Left renal cortex interstitium (tissue), 4 donors: ENCODE data around the gene SEMG1. TPM values are rescaled to one million over a fixed set of nuclear protein-coding genes. Genes with fewer than 3 reads are reported as not detected.

ENCODE experiments used
- DNase-seq, 4 donors: peaks; one replicate each; pipeline ENCODE4 v3.0.0-alpha.2; 2013; ENCODE audit warnings: low read depth in 4 of 4, low spot score in 2 of 4, missing footprints in 1 of 4
- polyA plus RNA-seq, 4 donors: library from polyadenylated mRNA; unstranded; fragments of 120-200 nt; gene quantifications; one replicate each; pipeline ENCODE4 v1.2.1, GENCODE V29; 2013; ENCODE audit not compliant: insufficient read length in 4 of 4

Gene SEMG1, protein sequence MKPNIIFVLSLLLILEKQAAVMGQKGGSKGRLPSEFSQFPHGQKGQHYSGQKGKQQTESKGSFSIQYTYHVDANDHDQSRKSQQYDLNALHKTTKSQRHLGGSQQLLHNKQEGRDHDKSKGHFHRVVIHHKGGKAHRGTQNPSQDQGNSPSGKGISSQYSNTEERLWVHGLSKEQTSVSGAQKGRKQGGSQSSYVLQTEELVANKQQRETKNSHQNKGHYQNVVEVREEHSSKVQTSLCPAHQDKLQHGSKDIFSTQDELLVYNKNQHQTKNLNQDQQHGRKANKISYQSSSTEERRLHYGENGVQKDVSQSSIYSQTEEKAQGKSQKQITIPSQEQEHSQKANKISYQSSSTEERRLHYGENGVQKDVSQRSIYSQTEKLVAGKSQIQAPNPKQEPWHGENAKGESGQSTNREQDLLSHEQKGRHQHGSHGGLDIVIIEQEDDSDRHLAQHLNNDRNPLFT
- not detected for polyA plus RNA-seq

DNA sequence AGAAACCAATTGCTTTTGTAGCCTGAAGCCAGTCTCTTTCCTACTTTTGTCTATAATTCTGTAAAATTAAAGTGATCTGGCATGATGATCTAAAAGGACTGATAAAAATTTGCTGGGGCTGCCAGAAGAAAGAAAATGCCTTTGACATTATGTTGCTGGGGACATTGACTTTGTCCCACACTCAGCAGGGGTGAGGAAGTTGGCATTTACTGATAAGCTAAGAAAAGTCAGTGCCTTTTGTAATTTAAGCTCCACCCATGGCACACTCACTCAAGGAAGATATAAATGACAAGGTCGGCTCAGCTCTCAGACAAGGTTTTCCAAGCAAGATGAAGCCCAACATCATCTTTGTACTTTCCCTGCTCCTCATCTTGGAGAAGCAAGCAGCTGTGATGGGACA, at the start of gene SEMG1:
TSS of gene SEMG1 (plus strand) at position 309 of the 400 bp plus-strand sequence. CDS start at position 330, 21 bp downstream.
- DNase-seq: no peak

DNA sequence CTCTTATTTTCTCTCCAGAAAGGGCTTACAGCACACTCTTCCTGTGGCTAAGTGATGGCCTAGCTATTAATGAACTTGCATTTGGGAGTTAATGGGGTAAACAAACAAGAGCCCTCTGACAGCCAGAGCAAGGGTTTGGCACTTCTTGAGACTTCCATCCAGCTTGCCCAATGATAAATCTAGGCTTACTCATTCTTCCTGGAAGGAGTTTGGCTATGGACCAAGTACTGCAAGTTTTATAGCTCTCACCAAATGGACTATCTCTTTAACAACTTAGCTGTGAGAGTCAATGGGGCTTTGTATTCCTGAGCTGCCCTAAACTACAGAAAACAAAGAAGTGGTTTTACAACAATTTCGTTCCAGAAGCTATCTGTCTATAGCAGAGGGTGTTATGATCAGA, 48.9 kb upstream of the SEMG1 start:
- DNase-seq: no peak

DNA sequence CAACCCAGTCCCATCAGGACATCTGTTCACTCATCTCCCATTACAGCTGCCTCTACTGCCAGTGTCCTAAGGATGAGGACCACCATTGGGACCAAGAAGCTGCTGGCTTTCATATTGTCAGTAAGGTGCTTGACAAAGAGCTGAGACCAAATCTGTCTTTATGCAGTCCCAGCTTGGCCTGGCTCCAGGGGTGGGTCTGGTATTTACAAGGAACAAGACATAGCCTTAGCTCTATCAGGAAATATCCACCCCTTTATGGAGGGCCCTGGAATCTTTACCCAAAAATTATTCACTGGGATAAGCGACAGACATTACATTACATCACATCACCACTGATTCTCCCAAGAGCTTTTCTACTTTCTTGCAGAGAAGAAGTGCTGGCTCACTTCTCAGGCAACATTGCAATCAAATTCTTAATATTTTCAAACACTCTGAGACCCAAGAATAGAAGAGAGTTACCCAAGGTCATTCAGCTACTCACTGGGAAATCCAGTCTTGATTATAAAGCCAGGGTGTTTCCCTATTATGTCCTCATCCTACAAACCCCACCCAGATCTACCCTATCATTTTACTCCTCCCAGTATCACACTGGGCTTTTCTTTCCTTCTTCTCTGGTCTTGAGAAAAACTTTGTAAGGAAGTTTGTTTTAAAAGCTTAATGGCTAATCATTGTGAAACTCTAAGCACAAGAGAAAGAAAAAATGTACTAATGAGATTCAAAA, 43.6 kb upstream of the SEMG1 start:
- DNase-seq: no peak

DNA sequence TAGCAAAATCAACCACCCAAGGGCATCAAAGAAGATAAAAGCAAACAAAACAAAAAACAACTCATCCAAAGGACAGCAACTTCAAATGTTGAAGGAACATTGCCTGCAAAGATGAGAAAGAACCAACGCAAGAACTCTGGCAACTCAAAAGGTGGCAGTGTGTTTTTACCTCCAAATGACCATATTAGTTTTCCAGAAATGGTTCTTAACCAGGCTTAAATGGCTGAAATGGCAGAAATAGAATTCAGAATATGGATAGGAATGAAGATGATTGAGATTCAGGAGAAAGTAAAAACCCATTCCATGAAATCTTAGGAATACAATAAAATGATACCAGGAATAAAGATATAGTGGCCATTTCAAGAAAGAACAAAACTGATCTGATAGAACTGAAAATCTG, 41.9 kb upstream of the SEMG1 start:
- no peak for DNase-seq

DNA sequence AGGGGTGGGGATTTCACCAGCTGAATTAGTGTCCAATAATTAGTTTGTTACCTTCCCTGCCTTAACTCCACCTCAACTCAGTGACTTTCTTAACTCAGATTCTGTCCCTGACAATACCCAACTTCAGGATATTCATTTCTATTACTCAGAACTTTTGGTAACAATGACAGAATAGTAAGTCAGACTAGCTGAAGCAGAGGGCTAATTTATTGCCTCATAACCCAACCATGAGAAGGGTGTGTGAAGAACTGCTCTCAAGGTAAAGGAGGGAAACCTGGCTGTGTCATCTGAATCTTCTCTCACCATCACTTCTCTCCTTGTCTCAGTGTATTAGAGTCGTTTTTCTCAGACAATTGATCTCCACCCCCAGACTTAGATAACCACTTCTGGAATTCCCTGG, 33.3 kb upstream of the SEMG1 start:
- no peak for DNase-seq

DNA sequence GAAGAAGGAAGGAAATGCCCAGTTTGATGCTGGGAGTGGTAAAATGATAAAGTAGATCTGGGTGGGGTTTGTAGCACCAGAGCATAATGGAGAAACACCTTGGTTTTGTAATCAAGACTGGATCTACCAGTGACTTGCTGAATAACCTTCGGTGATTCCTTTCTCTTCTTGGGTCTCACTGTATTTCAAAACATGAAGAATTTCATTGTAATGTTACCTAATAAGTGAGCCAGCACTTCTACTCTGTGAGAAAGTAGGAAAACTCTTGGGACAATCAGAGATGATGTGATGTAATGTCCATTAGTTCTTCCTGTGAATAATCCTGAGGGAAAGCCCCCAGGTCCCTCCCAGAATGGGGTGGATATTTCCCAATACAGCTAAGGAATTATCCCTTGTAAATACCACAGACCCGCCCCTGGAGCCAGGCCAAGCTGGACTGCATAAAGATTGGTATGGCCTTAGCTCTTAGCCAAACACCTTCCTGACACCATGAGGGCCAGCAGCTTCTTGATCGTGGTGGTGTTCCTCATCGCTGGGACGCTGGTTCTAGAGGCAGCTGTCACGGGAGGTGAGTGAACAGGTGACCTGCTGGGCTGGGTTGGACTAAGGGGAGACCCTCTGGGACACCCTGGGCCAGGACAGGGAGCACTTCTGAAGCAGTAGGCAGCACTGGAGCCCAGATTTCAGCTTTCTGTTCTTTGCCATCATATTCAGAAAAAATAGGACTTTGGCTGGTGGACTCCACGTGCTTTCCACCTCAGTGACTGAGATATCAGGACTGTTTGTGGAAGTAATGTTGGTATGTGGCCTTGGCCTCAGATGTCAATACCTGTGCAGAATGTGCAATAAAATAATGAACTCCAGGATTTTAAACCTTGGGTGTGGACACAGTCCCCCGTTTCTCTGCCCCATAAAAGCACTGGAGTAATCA, 32.1 kb upstream of the SEMG1 start, which contains the start of gene PI3:
TSS of gene PI3 (plus strand) at position 469 of the 931 bp plus-strand sequence. CDS start at position 490, 21 bp downstream.
- DNase-seq: no peak

DNA sequence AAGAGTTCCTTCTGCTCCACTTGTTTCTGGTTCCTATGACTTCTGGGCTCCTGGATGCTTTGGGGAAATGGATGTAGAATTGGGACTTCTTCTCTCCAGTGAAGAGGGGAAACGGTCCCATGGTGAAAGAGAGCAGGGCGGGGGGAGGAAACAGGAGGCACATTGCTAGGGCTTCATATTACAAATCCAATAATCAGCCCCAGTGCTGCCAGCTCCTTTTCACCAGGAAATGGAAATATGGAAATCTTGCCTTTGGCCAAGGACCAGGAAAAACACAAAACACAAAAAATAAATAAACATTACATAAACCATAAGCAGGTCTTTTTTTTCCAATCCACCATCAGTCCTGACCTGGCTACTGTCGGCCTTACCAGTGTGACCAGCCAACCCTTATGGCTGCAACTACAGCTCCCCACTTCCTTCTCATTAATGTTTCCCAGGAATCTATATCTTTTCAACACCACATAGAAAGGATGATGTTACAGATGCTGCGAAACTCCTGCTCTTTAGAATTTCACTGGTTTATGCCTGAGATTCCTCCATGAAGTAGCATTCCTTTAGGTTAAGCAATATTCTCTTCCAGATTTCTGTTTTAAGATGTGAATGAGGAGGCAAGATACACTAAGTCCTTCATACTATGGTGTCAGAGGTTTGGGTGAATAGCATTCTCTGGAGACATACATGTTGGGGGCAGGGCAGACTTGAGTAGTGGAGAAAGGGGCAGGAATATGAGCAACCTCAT, 30.1 kb upstream of the SEMG1 start:
- DNase-seq: no peak

DNA sequence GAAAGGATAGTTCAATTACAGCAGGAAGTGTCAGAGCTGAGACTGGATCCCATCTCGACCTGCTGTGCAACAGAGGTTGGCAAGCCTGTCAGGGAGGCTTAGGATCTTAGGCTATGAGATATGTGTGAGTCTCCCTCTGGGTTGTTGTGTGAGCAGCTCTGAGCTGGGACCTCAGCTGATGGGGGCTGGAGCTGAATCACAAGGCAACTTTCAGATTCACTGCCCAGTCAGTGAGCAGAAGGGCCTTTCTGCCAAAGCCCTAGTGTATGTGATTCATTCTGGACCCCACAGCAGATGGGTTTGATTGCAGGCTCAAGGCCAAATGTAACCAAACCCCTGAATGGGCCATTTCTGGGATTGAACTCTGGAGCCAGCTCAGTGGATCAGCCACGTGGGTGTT, 27.7 kb upstream of the SEMG1 start:
- DNase-seq: no peak

DNA sequence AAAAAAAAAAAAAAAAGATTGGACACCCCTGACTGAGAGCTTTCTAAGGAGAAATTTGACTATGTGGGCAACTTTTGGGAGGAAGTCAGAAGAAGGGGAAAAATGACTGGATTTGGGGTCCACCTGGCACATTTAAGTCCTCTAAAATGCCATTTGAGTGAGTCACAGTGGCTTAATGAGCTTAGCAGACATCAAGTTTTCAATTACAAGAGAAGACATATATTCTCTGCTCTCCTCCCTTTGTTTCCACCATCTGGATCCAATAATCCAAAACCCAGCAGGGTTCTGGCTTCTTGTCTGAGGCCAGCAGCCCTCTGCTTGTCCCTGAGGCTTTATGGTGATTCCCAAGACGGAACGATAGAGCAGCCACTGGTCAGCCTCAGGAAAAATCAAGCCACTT, 25.2 kb upstream of the SEMG1 start:
- DNase-seq: no peak

DNA sequence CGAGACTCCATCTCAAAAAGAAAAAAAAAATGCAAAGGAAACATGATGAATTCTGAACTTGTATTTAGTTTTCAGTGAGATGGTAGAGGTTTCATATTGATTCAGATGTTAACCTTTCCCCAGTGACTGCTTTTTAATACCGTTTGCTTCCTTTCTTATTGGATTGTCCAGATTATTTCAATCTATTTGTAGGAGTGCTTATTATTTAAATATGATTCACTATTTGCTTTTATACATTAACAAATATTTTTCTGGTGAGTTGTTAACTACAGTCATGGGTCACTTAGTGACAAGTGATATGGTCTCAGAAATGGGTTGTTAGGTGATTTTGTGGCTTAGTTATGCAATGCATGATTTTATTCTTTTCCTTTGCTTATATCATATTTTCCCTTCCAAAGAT, 23.7 kb upstream of the SEMG1 start:
- no peak for DNase-seq

DNA sequence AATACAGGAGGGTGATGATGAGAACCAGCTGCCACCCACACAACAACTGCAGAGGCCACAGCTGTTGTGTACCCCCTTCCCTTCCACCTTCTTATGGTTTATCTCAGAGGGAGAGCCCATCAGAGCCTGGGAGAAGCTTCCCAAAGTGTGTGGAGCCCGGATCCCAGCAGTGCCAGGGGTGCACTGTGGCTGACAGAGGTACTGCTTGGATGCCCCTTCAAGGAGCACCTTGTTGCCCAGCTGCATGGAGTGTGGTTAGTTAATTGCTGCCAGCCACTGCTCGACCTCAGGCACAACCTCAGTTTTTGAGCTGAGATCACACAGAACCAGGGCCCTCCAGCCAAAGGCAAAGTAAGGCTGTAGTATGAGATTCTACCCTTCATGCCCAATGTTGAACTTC, 19.1 kb upstream of the SEMG1 start:
- no peak for DNase-seq

DNA sequence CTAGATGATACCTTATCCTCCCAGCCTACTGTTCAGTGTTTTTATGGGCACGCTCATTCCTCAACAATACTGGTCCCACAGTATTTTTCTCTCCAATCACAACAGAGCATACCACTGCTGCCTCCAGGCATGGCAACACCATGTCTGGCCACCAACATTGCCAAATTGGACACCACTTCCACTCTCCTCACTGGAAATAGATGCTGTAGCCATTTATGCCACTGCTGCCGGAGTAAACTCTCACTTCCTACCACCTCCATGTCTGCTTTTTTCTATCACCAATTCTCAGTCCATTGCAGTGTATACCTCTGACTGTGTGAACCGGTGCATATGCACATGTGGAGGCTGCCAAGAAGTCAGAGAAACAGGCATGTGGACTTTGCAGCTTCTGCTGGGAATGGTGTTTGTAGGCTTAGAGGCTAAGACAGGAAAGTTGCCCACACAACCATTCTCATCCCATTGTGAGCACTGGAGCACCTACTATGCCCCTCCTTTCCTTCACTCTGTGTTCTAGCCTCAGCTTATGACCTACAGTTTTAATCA, 17.7 kb upstream of the SEMG1 start:
- DNase-seq: no peak

DNA sequence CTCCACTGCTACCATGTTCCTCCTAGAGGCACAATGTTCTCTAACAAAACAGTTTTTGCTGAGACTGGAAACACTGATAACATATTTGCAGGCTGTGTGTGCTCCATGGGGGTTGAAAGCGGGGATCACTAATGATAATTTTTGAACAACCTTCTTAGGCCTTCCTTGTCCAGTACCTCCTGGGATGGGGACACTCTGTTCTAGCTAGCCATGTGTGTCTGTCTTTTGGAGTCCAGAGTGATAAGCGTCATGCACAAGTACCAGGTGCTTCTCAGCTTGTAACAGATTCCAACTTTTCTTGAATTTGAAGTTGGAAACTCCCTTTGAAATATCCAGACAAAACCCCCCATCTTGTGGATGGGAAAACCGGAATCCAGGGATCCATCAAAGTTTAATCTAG, 17.0 kb upstream of the SEMG1 start:
- DNase-seq: no peak

DNA sequence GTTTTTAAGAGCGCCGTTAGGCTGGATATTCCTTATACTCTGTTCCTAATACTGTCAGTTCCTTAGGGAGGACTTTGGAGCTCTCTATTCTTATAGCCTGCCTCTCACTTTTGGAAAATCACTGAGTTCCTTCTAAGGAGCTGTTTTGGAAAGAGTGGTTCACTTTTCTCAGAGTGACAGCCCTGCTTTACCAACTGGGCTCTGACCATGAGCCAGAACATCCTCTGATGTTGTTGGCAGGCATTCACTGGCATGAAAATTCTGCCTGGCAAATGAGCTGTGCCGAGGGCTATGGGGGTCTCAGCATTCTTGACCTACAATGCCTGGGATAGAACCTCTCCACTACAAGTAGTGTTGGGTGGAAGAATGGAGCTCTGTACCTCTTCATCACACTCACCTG, 14.9 kb upstream of the SEMG1 start:
- no peak for DNase-seq

DNA sequence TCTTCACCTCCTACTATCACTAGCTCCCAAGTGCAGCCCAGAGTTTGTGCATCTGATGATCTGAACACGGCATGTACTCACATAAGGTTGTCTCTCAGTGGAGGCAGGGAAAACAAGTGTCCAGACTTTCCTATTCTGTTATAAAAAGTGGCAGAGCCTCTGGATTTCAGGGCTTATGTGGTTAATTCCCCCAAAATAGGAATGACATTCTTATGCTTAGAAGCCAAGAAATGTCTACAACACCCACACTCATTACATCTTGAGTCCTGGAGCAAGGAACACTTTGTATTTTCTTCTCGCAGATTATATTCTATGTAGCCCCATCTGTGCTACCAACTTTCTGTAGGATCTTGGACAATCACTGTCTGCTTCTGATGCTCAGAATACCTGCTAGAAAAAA, 13.5 kb upstream of the SEMG1 start:
- DNase-seq: no peak

DNA sequence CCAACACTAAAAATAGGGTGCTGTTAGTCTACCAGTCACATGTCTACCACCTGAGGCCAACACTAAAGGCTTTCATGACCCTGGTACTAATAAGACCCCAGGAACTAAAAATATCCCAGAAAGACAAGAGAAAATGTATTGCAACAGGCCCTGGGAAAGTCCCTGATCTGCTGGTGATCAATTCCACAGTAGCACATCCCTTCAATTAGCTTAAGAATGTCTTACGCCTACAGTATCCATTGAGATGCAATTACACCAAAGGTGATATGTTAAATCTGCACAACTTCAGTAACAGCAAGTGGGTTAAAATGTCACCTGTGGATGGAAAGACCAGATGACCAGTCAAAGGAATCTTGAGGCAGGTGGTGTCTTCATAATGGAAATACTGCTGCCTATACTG, 3.1 kb downstream of the SEMG1 start:
- DNase-seq: no peak

DNA sequence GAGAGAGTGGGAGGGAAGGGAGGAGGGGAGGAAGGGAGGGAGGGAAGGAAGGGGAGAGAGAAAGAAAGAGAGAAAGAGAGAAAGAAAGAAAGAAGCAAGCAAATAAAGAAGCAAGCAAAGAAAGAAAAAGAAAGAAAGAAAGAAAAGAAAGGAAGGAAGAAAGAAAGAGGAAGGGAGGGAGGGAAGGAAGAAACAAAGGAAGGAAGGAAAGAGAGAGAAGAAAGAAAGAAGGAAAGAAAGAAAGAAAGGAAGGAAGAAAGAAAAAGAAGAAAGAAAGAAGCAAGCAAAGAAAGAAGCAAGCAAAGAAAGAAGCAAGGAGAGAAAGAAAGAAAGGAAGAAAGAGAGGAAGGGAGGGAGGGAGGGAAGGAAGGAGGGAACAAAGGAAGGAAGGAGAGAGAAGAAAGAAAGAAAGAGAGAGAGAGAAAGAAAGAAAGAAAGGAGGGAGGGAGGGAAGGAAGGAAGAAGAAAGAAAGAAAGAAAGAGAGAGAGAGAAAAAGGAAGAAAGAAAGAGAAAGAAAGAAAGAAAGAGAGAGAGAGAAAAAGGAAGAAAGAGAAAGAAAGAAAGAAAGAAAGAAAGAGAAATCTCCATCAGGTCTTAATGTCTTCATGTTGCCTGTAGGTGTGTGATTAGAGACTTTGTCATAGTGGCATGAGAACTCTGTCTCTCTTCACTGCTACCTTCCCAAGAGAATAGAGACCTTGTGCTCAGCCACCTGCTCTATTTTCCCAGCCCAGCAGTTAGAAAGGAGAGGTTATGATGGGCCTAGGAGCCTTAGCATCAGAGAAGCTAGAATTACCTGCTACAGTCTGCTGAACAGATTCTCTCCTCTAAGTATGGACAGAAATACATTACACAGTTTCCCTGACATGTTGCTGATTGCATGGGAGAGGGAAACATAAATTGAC, 5.0 kb downstream of the SEMG1 start:
- DNase-seq: no peak

DNA sequence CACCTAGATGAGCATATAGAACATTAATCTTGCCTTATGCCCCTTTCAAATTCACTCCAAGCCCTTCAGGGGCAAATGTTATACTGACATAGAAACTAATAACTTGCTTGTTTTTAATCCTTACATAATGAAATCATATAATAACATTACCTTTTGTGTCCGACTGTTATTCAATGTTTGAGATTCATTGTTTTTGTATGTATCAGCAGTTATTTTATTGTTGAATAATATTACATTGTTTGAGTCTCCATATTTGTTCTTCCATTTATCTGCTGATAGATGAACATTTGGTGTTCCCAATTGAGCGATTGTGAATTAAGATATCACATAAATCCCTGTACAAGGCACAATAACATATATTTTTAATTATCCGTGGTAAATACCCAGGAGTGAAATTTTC, 6.0 kb downstream of the SEMG1 start:
- DNase-seq: no peak

DNA sequence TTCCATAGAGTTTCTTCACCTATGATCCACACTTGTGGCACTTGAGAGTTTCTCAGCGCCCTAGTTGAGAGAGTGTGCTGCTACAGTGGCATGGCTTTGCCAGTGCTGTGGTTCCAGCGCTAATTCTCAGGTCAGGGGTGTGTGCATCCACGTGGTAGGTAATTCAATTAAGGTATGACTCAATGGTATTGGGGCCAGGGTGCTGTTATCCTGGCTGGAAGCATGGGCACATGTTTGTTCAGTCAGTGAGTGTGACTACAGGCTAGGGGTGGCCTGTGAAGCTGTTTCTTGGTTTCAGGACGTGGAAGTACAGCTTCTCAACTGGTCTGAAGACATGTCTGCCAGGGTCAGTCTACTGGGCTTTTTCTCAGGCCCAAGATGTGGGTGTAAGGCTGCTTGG, 11.3 kb downstream of the SEMG1 start:
- DNase-seq: no peak
